GM18907 (cell line): Measurements from ENCODE around the gene ZMIZ2.
"Not testable (repeated sequence)": the region's sequence is repeated elsewhere in the genome, so short reads cannot be mapped to it uniquely, and the experiment has no call there.

Experiments used
- ATAC-seq: cut with Tn5 transposase; IDR thresholded peaks from one replicate; pipeline ENCODE4 v1.9.1; 2021; ENCODE audit warnings: mild to moderate bottlenecking, moderate library complexity; ENCODE audit not compliant: unreplicated experiment

Gene ZMIZ2

DNA sequence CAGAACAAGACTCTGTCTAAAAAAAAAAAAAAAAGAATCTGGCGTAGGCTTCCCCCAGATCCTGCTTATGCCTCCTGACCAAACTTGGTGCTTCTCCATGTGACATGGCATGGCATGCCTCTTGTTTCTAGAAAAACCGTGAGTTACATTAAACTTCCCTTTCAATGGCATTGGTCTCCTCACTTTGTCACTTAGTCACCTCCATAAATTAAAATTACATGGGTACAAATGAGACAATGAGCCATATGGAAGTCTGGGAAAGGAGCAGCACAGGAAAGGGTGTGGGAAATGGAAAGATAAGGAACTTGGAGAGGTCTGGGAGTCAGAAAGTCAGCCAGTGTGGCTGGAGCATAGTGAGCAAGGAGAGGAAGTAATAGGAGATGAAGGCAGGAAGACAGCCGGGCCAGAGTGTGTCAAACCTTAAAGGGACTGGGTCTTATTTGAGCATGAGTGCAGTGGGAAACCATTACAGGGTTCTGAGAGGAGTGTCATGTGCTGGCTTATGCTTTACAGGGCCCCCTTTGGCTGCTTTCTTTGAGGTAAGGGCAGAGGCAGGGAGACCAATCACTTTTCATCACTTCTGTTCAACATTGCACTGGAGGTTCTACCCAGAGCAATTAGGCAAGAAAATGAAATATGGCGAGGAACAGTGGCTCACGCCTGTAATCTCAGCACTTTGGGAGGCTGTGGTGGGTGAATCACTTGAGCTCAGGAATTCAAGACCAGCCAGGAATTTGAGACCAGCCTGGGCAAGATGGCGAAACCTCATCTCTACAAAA lies 21.3 kb upstream of the ZMIZ2 start:
- ATAC-seq, result no peak

- no peak for ATAC-seq
Measured at GRCh38 chr7:44727937-44728262, 20.7 kb upstream of the ZMIZ2 start.

DNA sequence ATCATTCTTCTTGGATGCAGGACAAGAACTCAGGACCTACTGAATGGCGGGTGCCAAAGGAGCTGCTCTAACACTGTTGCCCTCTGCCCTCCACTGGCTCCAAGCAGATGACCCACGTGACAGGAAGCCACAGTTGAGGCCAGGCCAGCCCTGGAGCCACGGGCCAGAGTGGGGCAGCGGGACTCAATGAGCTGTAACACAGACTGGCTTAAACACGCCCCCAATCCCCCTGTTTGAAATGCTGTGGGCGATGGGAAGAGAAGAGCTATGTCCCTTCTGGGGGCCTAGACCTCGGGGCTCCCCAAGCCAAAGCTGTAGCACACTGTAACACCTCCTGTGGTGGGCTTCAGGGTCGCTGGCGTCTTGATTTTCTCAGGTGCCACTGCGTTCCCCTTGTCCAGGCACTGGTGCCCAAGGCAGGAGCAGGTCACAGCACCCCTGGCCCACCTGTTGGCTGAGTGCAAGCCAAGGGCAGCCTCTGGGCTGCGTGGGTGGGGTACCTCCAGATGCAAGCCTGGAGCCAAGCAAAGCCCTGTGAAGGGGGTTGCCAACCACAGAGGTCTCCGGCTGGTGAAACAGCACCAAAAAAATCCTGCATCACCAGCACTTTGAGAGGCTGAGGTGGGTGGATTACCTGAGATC lies 18.6 kb upstream of the ZMIZ2 start:
- no peak for ATAC-seq

DNA sequence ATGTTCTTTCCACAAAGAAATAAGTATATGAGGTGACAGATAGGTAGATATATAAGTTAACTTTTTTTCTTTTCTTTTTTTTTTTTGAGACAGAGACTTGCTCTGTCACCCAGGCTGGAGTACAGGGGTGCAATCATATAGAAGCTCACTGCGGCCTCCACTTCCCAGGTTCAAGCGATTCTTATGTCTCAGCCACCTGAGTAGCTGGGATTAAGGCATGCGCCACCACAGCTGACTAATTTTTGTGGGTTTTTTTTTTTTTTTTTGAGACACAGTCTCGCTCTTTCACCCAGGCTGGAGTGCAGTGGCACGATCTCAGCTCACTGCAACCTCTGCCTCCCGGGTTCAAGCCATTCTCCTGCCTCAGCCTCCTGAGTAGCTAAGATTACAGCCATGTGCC lies 15.7 kb upstream of the ZMIZ2 start:
- ATAC-seq, result not testable (repeated sequence)

GRCh38 chr7:44733708-44734481 lies 14.8 kb upstream of the ZMIZ2 start:
- no peak for ATAC-seq

- peak; percentile 71 for ATAC-seq
Measured at GRCh38 chr7:44735403-44736165, 13.1 kb upstream of the ZMIZ2 start.

GRCh38 chr7:44736896-44737295 lies 11.8 kb upstream of the ZMIZ2 start:
- ATAC-seq, result no peak

DNA sequence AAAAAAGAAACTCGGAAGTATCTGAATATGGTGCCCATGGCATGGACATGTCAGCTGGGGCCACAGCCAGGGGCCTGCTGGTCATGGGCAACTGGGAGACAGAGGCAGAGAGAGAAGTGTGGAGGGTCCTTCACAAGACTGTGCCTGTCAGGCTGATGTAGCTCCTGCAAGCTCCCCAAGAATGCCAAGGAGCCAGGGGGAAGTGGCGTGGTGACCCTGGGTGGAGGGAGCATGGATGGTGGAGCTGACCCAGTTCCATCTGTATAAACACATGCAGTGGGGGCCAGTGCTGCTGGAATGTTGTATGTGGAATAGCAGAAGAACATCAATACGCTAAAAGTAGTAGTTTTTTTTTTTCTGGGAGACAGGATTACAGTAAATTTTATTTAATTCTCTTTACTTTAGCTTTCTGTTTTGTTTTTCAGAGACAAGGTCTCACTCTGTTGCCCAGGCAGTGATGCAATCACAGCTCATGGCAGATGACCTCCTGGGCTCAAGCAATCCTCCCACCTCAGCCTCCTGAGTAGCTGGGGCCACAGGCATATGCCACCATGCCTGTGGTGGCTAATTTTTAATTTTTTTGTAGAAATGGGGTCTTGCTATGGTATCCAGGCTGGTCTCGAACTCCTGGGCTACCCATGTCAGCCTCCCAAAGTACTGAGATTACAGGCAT lies 10.5 kb upstream of the ZMIZ2 start:
- no peak for ATAC-seq

DNA sequence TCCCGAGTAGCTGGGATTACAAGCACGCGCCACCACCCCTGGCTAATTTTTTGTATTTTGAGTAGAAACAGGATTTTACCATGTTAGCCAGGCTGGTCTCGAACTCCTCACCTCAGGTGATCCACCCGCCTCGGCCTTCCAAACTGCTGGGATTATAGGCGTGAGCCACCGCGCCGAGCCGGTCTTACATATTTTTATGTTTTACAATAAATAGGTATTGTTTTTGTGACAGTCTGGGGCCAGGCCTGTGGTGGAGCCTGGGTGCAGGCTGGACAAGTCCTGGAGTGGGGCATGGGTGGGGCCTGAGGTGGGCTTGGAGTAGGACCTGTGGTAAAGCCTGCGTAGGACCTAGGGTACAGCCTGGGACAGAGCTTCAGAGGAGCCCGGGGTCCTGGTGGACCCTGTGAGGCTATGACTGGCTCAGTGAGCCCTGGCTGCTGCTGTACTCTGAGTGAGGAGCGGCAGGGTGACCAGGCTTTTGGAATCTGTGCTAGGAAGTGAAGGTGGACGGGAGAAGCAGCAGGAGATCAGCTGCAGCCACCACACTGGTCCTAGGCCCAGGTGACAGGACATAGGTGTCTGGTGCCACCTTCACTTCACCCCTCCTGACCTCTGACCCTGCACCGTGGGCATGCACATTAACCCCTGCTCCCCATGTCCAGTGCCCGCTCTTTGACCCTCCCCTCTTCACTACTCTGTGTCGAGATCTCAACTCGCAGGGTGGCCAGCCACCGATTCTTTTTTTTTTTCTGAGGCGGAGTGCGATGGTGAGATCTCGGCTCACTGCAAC lies 9.6 kb upstream of the ZMIZ2 start:
- no peak for ATAC-seq

DNA sequence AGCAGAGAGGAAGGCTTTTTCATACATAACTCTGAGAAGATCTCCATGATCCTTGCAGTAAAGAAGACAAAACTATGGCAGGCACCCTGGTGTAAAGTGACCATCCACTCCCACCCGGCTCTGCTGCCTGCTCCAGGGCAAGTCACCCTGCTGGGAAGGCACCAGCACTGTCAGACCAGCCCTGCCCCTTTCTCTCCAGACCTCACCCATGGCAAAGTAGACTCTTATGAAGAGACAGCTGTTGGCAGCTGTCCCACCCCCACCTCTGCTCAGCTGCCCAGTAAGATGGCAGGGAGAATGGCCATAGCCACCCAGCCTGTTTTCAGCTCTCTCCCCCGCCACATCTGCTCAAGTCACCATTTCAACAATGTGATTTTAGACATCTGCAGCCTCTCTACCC lies 8.6 kb upstream of the ZMIZ2 start:
- no peak for ATAC-seq

DNA sequence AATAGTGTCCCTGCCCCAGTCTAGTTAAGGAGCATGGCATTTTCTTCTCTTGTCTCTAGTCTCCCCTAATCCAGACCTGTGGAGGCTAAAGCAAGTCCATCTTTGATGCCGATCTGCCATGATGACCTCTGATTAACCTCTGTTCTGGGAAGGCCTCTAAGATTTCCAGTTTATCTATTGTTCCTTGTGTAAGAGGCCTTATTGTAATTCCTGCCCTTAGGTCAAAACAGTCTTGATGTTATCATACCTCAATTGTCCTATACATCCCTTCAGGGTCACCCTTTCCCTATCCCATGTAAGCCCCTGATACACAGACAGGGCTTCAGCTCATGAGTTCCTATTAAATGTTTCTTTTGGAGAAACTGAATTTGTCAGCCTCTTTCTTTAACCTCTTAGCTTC lies 4.9 kb upstream of the ZMIZ2 start:
- ATAC-seq, result no peak

GRCh38 chr7:44748948-44749731 lies 493 bp downstream of the ZMIZ2 start:
- peak; percentile 23 for ATAC-seq

DNA sequence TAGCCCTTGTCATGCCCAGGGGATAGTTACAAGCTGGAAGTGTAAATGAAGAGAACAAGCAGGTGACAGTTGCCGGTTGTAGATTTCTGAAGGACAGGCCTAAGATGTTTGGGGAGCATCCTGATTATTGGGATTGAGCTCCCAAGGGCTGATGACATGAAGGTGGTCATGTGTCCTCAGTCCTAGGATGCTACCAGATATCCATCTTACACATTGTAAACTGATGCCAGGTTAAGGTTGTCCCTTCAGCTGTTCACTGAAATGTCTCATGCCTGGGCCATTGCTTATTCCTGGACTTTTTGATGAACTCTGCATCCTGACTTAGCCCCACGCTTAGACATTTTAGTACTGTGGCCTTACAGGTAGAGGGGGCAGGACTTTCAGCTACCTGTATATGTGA lies 1.3 kb downstream of the ZMIZ2 start:
- no peak for ATAC-seq

- no peak for ATAC-seq
Measured at GRCh38 chr7:44750424-44750823, 1.8 kb downstream of the ZMIZ2 start.

- peak; percentile 67 for ATAC-seq
Measured at GRCh38 chr7:44750921-44751571, 2.4 kb downstream of the ZMIZ2 start.

- ATAC-seq, result no peak
Measured at GRCh38 chr7:44752822-44753221, 4.2 kb downstream of the ZMIZ2 start.

DNA sequence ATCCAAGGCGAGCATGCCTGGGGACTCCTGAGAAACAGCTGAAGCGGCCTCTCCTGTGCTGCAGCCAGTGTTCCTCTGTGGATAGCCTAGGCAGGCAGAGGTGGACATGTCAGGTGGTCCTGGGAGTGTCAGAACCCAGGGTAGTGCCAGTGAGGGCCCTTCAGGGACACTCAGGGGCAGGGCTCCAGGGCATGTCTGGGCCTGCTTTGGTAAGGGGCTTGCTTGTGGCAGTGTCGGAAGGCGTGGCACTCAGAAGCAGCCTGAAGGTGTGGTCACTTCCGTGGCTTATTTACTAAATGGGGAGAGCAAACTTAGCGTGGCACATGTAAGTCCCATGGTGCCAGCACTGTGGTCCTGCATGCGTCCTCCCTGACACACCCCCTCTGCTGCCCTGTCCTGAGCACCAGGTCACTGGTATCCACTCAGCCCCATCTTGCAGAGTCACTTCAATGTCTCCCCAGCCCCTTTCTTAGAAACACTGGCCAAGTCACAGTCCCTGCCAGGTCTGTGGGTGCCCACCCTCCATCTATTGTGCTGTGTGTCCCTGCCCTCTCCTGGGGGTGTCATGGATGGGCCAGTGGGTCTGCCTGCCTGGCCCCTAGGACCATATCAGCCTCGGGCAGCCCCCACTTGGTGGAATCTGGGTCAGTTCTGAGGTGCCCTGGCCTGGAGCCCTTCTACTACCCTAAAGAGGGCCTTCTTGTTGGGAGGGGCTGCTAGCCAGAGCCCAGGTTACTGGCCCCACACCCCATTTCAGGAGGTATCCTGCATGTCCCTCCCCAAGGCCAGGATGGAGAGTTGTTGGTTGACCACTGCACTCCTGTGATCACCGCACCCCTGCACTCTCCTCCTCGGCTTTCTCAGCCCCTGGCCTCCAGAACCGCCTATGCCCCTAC lies 6.4 kb downstream of the ZMIZ2 start:
- ATAC-seq, result no peak
